Subcutaneous adipose tissue (tissue), 4 donors: Measurements from ENCODE around the gene IKBKE. TPM values are rescaled to one million over a fixed set of nuclear protein-coding genes. Genes with fewer than 3 reads are reported as not detected.

Source experiments
- total RNA-seq, 4 donors: library from RNA; depleted of rRNA; stranded (reverse); fragments of >200 nt; gene quantifications; one replicate each; pipeline ENCODE4 v1.1.0, GENCODE V29; 2016
- TF ChIP-seq, protein P1 (sequence below): fragments of 450-650 bp; IDR thresholded peaks from one replicate; pipeline ENCODE4 v1.5.1; 2016; ENCODE audit warnings: low read depth, mild to moderate bottlenecking, control low read depth, antibody characterized with exemption, moderate library complexity

IKBKE gene
- total RNA-seq, 4 donors from 2014 or later = 4.0 to 4.9 (median 4.9) TPM

- TF ChIP-seq, protein P1, sequence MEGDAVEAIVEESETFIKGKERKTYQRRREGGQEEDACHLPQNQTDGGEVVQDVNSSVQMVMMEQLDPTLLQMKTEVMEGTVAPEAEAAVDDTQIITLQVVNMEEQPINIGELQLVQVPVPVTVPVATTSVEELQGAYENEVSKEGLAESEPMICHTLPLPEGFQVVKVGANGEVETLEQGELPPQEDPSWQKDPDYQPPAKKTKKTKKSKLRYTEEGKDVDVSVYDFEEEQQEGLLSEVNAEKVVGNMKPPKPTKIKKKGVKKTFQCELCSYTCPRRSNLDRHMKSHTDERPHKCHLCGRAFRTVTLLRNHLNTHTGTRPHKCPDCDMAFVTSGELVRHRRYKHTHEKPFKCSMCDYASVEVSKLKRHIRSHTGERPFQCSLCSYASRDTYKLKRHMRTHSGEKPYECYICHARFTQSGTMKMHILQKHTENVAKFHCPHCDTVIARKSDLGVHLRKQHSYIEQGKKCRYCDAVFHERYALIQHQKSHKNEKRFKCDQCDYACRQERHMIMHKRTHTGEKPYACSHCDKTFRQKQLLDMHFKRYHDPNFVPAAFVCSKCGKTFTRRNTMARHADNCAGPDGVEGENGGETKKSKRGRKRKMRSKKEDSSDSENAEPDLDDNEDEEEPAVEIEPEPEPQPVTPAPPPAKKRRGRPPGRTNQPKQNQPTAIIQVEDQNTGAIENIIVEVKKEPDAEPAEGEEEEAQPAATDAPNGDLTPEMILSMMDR = no peak
Observed at GRCh38 chr1:206504363-206504713, 34.1 kb downstream of the IKBKE start.

DNA sequence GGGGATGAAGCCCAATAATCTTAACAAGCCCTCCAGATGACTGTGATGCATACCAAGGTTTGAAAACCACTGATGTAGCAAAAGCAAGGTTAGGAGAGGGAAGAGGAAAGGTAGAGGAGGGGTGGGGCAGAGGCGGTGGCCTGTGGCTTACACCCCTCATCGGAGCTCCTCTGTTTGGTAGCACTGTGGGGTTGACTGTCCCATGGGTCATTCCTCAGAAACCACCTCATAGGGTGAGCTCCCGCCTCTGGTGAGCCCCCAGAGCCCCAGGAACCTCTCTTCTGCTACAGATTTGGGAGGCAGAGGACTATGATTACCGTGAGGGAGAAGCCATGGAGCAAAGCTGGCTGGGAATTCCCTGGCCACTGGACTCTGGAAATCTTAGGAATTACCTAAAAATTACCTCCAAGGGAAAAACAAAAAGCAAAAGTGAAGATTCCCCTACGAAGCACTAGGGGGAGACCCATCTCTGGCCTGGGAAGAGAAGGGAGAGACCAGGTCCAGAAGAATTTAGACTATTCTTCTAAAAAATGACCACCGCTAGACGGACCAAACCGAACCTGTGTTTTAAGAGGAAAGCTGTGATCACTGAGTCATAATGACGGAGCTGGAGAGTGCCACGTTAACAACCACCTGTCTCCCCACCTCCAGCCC lies 35.6 kb downstream of the IKBKE start:
- TF ChIP-seq, protein P1 = no peak

- TF ChIP-seq, protein P1 = no peak
Observed at GRCh38 chr1:206506405-206507283, 36.4 kb downstream of the IKBKE start.

GRCh38 chr1:206507284-206508129 lies 37.2 kb downstream of the IKBKE start, which contains the start of gene RASSF5:
Gene RASSF5, plus strand, starts transcription at chr1:206507531. Its CDS starts 72 bp downstream, at chr1:206507603.
- TF ChIP-seq, protein P1 = no peak

- TF ChIP-seq, protein P1 = no peak
Observed at GRCh38 chr1:206508130-206508889, 38.0 kb downstream of the IKBKE start.

- TF ChIP-seq, protein P1 = no peak
Observed at GRCh38 chr1:206508956-206509355, 38.7 kb downstream of the IKBKE start.
